HG02970 (cell line): ENCODE measurements around the gene CNN1.
A peak's percentile ranks its signal among the peaks of the same experiment; 100 is the strongest.

Experiments
- ATAC-seq: cut with Tn5 transposase; IDR thresholded peaks from one replicate; pipeline ENCODE4 v1.9.1; 2021; ENCODE audit warnings: mild to moderate bottlenecking, moderate library complexity, moderate number of reproducible peaks; ENCODE audit not compliant: unreplicated experiment, low FRiP score

CNN1 gene

DNA sequence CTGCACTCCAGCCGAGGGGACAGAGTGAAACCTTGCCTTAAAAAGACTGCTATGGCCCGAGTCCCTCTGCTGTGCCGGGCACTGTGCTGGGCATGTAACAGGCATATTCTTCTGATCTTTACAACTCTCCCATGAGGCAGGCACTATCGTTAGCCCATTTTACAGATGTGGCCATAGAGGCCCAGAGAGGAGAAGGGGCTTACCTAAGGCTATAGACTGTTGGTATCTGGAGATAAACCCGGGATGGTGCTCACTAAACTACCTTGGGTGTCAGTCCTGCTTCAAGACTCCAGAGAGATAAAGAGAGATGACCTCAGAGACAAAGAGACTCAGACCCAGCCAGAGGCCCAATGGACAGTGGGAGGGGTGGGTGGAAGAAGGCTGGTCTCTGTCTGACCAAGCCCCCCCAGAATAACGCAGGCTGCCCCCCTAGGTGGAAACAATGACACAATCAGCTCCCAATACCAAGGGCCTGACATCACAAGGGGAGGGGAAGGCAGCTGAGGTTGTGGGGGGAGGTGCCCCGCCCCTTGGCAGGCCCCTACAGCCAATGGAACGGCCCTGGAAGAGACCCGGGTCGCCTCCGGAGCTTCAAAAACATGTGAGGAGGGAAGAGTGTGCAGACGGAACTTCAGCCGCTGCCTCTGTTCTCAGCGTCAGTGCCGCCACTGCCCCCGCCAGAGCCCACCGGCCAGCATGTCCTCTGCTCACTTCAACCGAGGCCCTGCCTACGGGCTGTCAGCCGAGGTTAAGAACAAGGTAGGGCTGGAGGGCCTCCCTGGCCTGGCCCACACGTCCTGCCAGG lies at the start of gene CNN1:
TSS of gene CNN1 (plus strand) at position 620 of the 805 bp plus-strand sequence. CDS start at position 697, 77 bp downstream.
- no peak for ATAC-seq

DNA sequence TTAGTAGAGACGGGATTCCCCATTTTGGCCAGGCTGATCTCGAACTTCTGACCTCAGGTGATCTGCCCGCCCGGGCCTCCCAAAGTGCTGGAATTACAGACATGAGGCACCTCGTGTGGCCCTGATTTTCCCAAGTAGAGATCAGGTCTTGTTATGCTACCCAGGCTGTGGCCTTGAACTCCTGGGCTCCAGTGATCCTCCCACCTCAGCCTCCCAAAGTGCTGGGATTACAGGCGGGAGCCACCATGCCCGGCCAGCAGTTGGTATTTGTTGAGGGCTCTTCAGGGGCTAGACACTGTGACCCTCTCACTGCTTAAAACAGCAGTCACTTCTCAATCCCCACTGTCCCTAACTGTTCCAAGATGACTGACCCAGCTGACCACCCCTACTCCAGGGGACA lies 49.3 kb upstream of the CNN1 start:
- ATAC-seq = no peak

GRCh38 chr19:11494634-11495285 lies 43.9 kb upstream of the CNN1 start:
- ATAC-seq = no peak

GRCh38 chr19:11495481-11495880 lies 43.2 kb upstream of the CNN1 start:
- no peak for ATAC-seq

GRCh38 chr19:11495885-11496284 lies 42.8 kb upstream of the CNN1 start:
- no peak for ATAC-seq

GRCh38 chr19:11496391-11497163 lies 42.1 kb upstream of the CNN1 start:
- ATAC-seq = no peak

DNA sequence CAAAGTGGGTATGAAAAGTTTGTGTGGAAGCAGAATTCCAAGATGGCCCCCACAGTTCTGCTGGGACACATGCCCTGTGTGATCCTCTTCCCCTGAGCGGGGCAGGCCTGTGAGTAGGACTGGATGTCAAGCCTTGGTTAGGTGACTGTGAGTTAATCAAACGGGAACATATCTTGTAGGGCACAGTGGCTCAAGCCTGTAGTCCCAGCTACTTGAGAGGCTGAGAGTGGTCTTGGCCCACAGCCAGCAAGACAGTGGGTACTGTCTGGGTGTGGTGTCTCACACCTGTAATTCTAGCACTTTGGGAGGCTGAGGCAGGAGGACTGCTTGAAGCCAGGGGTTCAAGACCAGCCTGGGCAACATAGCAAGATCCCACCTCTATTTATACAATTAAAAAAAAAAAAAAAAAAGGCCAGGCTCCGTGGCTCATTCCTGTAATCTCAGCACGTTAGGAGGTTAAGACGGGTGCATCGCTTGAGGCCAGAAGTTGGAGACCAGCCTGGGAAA lies 39.4 kb upstream of the CNN1 start:
- ATAC-seq = no peak

- no peak for ATAC-seq
Measured at GRCh38 chr19:11499890-11500420, 38.7 kb upstream of the CNN1 start.

DNA sequence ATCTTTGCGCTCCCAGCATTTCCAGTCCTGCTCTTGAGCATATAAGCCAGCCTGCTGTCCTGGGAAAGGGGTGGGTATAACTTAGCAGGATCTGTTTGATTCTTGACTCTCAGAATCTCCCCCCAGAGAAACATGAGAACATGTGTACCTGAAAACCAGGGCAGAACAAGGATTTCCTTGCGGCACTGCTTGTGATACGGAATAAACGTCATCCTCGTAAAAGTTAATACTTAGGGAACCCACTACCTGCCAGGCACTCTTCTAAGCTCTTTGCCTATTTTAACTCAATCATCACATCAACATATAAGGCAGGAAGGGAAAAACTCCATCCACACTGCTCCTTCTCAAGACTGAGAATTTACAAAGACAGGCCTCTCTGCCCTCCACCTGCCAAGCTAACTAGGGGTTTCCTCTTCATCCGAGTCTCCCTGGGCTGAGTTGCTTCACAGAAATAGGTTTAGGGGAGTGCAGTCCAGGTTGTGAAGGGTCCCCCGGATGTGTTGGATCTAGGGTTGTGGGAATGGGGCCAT lies 34.1 kb upstream of the CNN1 start:
- no peak for ATAC-seq

GRCh38 chr19:11505032-11505503 lies 33.6 kb upstream of the CNN1 start:
- ATAC-seq = peak; percentile 85

GRCh38 chr19:11505504-11506100 lies 33.0 kb upstream of the CNN1 start, which contains the start of gene ZNF653:
TSS of gene ZNF653 (minus strand) at chr19:11505839. CDS start at chr19:11505786, 53 bp downstream.
- ATAC-seq = peak; percentile 65

DNA sequence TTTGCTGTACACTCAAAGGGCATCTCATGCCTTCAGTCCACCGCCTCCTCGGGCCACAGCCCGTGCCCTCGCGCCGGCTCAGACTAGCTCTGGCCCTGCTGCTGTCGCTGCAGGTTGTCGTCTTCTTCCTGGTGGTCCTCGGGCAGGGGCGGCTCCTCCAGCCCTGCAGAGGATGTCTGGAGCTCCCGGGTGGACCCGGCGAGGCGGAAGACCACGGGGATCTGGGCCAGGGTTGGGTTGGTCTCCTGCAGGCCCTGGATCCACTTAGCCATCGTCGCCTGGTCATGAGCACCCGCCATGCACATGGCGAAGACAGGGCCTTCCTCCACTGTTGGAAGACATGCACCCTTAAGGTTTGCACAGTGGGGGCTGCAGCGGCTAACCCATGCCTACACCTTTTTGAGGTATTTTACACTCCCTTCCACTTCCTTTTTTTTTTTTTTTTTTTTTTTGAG lies 32.5 kb upstream of the CNN1 start:
- ATAC-seq = peak; percentile 26

DNA sequence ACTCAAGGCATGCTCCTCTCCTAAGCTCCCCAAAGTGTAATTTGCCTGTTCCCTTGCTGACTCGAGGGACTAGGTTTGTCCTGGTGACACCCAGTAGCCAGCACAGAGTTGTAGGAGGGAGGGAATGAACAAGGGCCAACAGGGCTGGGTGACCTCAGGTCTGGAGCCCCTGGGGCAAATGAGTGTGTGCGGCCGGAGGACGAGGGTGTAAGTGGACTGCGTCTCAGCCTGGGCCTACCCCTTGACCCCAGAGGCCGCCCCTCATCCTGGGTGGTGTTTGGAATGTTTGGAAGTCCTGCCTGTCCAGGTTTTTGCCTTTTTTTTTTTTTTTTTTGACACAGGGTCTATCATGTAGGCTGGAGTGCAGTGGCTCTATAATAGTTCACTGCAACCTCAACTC lies 31.7 kb upstream of the CNN1 start:
- no peak for ATAC-seq

- no peak for ATAC-seq
Measured at GRCh38 chr19:11507370-11508078, 31.1 kb upstream of the CNN1 start.

- ATAC-seq = no peak
Measured at GRCh38 chr19:11510444-11510843, 28.2 kb upstream of the CNN1 start.

GRCh38 chr19:11513946-11514345 lies 24.7 kb upstream of the CNN1 start:
- ATAC-seq = no peak

GRCh38 chr19:11519138-11519537 lies 19.5 kb upstream of the CNN1 start:
- ATAC-seq = no peak

DNA sequence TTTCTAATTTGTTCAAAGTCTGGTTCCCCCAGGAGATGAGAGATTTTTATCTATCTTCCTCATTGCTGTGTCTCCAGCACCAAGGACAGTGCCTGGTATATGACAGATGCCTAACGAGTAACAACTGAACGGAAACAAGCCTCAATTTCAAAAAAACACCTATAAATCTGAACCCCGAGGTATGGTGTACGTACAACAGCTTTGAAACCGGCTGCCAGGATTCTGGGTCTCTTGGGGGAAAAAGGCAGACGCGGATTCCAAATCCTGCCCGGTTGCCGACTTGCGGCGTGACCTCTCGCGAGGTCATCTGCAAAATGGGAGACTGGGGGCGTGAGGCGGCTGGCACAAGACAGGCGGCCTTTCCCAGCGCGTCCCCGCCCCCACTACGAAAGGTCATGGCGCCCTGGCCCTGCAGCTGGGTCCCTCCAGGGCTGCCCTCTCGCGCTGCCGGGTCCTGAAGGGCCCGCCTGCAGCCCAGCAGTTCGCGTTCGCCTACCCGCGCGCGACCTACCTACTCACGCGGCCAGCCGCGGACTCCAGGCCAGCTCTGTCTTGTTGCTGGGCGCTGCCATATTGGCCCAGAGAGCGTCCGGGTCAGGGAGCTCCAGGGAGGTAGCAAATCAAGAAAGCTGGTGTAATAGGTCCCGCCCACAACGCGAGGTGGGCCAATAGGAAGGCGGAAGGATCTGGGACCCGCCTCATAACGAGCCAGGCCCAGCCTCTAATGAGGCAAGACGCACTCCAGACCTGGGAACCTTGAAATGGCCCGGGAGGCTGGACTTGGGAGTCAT lies 9.9 kb upstream of the CNN1 start, which contains the start of gene ECSIT:
TSS of gene ECSIT (minus strand) at position 584 of the 791 bp plus-strand sequence. CDS start 9,964 bp downstream, outside the sequence.
- peak; percentile 93 for ATAC-seq
